Stimulated activated CD8-positive, alpha-beta memory T cell treated with anti-CD3 and anti-CD28 coated beads, Interleukin-4, amount 100 ng/mL, for 48 hours (primary cell): ENCODE data around the gene FNDC3A.
"Not testable (repeated sequence)": the region's sequence is repeated elsewhere in the genome, so short reads cannot be mapped to it uniquely, and the experiment has no call there.

Experiments
- DNase-seq: peaks from one replicate; pipeline ENCODE4 v3.0.0-alpha.2; 2020

FNDC3A gene

DNA sequence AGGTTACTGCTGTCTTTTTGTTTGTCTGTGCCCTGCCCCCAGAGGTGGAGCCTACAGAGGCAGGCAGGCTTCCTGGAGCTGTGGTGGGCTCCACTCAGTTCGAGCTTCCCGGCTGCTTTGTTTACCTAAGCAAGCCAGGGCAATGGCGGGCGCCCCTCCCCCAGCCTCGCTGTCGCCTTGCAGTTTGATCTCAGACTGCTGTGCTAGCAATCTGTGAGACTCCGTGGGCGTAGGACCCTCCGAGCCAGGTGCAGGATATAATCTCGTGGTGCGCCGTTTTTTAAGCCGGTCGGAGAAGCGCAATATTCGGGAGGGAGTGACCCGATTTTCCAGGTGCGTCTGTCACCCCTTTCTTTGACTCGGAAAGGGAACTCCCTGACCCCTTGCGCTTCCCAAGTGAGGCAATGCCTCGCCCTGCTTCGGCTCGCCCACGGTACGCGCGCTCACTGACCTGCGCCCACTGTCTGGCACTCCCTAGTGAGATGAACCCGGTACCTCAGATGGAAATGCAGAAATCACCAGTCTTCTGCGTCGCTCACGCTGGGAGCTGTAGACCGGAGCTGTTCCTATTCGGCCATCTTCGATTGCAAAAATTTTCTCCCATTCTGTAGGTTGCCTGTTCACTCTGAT lies 182.4 kb downstream of the FNDC3A start:
- not testable (repeated sequence) for DNase-seq

DNA sequence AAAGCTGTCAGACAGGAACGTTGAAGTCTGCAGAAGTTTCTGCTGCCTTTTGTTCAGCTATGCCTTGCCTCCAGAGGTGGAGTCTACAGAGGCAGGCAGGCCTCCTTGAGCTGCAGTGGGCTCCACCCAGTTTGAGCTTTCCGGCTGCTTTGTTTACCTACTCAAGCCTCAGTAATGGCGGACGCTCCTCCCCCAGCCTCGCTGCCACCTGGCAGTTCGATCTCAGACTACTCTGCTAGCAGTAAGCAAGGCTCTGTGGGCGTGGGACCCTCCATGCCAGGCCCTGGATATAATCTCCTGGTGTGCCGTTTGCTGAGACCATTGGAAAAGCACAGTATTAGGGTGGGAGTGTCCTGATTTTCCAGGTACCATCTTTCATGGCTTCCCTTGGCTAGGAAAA lies 187.4 kb downstream of the FNDC3A start:
- not testable (repeated sequence) for DNase-seq

GRCh38 chr13:49164712-49165111 lies 189.0 kb downstream of the FNDC3A start:
- DNase-seq: no peak

DNA sequence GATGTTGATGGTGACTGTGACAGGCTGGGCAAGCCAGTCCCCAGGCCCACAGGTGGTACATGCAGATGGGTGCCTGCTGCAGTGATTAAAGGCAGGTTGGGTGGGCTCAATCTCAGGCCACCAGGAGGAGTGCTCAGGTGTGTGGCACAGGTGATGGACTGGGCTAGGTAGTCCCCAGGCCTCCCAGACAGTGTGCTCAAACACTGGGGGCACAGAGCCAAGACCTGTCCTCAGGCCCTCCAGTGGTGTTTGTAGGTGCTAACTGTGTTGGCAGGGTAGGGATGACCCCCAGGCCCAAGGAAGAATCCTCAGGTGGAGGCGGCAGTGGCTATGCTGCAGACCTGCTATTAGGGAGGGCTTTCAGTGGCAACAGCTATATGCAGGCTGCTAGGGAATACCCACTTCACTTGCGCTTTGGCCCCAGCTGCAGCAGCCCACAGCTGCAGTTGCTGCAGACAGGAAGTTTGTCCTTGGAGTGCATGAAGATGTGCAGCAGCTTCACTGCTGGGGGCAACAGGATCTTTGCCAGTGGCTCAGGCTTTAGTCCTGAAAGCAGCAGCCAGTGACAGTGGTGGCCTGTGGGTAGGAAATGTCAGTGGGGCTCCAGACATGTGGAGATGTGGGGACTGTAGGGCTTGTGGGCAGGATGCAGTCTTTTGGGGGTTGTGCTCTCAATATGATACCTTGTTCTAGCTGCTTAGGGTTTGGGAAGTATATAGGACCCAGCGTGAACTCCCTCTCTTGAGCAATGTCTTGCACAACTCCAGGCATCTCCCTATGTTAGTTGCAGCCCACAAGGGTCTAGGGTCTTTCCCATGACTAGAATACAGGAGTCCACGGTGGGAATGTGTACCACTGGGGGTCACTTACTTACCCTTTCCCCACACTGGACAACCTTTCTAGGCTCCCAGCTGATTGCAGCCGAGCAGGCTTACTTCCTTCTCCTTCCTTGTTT lies 190.4 kb downstream of the FNDC3A start:
- no peak for DNase-seq

GRCh38 chr13:49171359-49171758 lies 195.6 kb downstream of the FNDC3A start:
- no peak for DNase-seq

DNA sequence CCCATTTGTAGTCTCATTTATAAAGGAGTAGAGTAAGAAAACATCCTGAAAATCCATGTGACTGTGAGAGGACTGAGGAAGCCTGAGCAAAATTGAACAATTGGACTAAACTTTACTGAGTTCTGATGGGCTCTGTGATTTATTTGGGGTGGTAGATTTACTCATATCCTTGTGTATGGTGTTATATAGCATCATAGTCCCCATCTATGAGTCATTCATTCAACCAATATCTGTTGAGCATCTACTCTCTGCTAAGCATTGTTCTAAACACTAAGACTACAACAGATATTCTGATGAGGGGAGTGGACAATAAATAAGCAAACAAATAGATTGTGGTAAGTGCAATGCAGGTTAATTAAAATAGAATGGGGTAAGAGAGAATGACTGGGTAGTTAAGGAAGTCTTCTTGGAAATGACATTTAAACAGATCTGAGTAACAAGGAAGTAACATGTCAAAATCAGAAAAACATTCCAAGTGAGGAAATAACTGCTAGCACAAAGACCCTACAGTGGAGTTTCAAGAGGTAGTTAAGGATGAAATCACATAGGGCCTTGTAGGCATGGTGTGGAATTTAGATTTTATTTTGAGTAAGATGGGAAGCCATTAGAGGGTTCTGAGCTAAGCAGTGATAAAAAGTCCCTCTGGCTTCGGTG lies 208.1 kb downstream of the FNDC3A start:
- DNase-seq: no peak

DNA sequence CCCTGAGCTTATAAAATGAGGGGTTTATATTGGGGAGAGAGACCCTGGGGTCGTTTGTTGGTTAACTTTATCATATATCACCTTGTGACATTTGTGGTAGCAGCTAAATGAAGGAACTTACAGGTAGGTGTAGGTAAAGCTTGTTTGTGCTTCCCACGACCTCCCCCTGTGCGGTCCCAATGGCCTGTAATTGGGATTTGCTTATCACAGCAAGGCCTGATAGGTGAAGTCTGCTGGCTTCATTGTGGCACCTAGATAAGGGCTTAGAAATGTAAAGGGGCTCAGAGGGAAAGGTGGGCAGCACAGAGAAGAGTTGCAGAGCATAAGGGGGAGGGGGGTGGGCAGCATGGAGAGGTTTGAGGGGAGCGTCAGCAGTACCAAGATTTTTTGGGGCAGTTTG lies 208.9 kb downstream of the FNDC3A start:
- DNase-seq: no peak

GRCh38 chr13:49185264-49185663 lies 209.6 kb downstream of the FNDC3A start:
- no peak for DNase-seq

GRCh38 chr13:49190901-49191300 lies 215.2 kb downstream of the FNDC3A start:
- DNase-seq: no peak

GRCh38 chr13:49206641-49207040 lies 230.9 kb downstream of the FNDC3A start:
- DNase-seq: no peak

- no peak for DNase-seq
Observed at GRCh38 chr13:49208619-49209018, 232.9 kb downstream of the FNDC3A start.

GRCh38 chr13:49210114-49210513 lies 234.4 kb downstream of the FNDC3A start:
- DNase-seq: no peak

GRCh38 chr13:49210669-49211068 lies 235.0 kb downstream of the FNDC3A start:
- no peak for DNase-seq

DNA sequence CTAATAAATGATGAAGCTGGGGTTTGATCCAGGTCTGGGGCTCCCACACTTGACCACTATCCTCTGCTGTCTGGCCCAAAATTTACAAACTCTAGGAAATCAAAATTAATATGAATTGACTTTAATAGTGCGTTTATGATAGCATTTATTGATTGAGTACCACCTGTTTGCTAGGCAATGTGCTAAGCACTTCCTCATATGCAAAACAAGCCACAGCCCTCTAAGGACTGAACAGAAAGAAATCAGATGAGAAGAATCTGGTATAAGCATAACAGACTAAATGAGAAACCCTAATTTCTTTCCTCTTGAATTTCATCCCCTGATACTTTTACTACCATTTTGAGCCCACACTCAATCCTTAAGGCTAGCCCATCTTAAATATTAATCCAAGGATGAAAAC lies 237.8 kb downstream of the FNDC3A start:
- DNase-seq: no peak

DNA sequence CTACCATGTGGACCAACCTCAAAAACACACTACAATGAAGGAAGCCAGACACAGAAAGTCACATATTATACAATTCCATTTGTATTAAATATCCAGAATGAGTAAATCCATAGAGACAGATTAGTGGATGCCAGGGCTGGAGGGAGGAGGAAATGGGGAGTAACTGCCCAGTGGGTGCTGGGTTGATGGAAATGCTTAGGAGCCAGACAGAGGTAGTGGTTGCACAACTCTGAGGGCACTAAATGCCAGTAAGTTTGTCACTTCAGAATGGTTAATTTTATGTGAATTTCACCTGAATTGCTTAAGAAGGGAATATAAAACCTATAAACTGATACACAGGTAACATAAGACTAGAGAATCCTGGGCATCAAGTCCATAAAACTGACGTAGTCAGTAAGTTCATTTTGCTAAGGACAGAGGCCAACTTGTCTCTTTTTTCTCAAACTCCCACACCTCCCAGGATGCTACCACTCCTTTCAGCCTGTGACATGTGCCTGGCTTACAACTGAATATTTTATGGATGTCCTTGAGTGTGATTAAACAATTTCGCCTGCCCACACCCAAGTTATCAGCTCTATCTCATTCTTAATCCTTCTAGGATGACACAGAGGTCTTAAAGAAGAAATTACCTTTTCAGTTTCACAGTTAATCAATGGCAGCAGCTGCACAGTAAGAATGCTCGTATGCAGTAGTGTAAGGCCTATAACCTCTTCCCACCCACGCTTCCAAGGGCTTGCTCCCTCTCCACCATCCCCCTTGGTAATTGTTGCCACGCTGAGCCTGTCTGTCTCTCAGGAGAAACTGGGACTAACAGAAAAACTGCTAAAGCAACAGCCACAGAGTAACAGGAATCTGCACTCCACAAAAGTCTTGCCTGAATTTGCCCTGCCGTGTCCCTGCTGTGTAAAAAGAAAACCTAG lies 238.5 kb downstream of the FNDC3A start:
- no peak for DNase-seq

DNA sequence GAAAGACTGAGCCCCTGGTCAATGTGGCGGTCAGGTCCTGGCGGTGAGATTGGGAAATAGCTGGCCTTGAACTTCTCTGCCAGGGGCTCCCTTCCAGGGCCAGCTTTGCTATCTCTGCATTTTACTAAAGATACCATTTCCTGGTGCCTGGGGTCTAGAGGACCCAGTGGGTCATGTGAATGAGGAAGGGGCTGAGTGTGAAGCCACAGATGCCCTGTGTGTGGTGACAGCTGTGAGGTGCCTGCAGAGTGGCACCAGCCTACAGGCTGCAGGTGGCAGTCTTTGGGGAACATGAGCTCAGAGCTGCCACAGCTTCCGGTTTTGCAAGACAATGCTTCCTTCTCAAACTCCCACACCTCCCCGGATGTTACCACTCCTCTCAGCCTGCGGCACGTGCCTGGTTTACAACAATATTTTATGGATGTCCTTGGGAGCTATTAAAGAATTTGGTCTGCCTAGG lies 239.2 kb downstream of the FNDC3A start:
- peak; percentile 47 for DNase-seq

DNA sequence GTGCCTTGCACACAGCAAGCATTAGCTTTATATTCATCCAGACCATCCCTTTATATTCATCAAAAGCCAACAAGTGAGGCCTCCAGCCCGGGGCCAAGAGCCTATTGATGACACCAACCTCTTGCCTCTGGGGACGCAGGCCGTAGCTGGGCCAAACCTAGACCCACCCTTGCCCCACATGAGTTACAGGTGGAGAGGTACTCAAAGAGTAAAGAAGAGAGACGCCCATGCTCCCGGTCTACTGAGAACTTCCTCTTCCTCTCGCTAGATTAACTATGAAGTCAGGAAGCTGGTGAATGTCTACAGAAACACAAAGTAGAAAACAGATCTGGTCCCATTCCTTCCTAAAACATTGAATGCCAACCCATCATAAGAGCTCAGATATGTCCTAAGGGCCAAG lies 240.6 kb downstream of the FNDC3A start:
- no peak for DNase-seq

- DNase-seq: no peak
Observed at GRCh38 chr13:49217962-49218492, 242.3 kb downstream of the FNDC3A start.

GRCh38 chr13:49218493-49219051 lies 242.9 kb downstream of the FNDC3A start:
- no peak for DNase-seq

DNA sequence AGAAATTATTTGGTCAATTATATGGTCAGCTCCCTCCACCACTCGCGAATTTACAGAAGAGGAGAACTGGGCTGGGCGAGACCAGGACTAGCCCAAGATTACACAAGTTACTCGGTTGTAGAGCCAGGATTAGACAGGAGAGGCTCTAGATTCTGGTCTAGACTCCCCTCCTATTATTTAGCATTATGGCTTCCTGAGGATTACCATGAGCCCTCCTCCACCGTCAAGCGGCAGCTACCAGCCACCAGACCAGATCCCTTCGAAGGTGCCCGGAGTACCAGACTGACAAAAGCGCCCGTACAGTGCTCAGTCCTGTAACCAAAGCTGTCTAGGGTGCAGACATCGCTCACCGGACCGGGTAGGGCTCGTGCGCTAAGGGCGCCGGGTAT lies 243.9 kb downstream of the FNDC3A start:
- peak; percentile 29 for DNase-seq

GRCh38 chr13:49220036-49220855 lies 244.5 kb downstream of the FNDC3A start, which contains the start of gene MLNR:
MLNR (plus strand) TSS chr13:49220338; CDS start chr13:49220338, 0 bp downstream.
- peak; percentile 59 for DNase-seq
